22Rv1 (cell line): ENCODE data around the gene CREB3L4.

ENCODE experiments used
- H3K27ac ChIP-seq: fragments of 450-650 bp; 2 replicates; pipeline ENCODE4 v1.5.1; 2017
- ZFX ChIP-seq: fragments of 450-650 bp; IDR thresholded peaks from 2 replicates; pipeline ENCODE4 v1.6.1; 2017; ENCODE audit warnings: antibody characterized with exemption, borderline replicate concordance
- TF ChIP-seq, protein P1 (sequence below): fragments of 450-650 bp; IDR thresholded peaks from 2 replicates; pipeline ENCODE4 v1.5.1; 2017; ENCODE audit warnings: mild to moderate bottlenecking

CREB3L4 gene

DNA sequence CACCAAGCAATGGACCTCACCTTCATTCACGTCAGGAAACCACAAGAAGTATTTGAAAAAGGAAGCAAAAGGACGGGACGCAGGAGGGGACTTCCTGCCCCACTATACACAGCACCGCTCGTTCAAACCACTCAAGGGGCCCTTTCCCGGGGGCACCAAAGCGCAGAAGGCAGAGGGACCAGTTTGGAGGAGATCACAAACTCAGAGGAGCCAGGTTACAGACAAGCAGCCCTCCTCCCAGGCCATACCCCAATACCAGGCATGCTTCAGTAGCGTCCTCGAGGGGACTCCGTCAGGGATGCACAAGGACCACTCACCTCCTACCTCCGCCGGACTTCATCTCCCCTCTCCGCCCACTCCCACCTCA is 10.0 kb upstream of the CREB3L4 start:
- TF ChIP-seq, protein P1, sequence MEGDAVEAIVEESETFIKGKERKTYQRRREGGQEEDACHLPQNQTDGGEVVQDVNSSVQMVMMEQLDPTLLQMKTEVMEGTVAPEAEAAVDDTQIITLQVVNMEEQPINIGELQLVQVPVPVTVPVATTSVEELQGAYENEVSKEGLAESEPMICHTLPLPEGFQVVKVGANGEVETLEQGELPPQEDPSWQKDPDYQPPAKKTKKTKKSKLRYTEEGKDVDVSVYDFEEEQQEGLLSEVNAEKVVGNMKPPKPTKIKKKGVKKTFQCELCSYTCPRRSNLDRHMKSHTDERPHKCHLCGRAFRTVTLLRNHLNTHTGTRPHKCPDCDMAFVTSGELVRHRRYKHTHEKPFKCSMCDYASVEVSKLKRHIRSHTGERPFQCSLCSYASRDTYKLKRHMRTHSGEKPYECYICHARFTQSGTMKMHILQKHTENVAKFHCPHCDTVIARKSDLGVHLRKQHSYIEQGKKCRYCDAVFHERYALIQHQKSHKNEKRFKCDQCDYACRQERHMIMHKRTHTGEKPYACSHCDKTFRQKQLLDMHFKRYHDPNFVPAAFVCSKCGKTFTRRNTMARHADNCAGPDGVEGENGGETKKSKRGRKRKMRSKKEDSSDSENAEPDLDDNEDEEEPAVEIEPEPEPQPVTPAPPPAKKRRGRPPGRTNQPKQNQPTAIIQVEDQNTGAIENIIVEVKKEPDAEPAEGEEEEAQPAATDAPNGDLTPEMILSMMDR = no peak
- TF ChIP-seq ZFX = no peak
- peak overlapping the region; percentile 100 for H3K27ac ChIP-seq

DNA sequence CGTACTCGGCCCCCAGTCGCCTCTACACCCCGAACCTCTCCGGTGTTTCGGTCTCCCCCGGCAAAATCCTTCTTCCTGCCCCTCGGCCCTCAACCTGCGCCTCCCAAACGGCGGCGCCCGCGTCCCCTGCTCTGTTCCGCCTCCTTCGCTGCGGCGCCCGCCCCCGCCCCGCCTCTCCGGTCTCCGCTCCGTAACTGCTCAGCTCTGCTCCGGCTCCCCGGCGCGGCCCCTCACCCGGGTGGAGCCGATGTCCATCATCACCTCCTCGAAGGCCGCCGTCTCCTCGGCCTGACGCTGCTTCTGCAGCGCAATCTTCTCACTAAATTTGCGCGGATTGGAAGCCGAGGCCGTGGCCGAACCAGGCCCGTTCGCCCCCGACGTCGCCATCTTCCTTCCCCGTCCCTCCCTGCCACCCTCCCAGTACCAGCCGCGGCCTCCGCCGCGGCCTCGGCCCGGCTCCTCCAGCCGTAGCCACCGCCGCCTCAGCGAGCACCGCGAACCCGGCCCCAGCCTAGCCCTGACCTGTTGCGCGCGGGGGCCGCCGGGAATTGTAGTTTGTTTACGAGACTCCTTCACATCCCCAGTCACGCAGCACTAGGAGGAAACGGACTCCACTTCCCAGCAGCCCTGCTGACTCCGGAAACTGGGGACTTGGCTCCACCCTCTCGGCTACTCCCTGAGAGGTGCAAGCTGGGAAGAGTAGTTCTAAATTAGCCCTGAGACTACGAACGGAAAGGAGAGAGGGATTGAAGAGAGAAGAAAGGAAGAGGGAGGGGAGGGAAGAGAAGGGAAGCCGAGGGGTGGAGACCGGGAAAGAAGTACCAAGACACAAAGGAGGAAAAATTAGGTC is 9.4 kb upstream of the CREB3L4 start, which contains the start of gene CRTC2:
Gene CRTC2 (minus strand): TSS at position 502 of the 850 bp plus-strand sequence. CDS start 115 bp downstream, at position 387.
- H3K27ac ChIP-seq = peak within 1 kb of the TSS; percentile 100
- TF ChIP-seq, protein P1 = peak; percentile 30
- no peak for TF ChIP-seq ZFX

DNA sequence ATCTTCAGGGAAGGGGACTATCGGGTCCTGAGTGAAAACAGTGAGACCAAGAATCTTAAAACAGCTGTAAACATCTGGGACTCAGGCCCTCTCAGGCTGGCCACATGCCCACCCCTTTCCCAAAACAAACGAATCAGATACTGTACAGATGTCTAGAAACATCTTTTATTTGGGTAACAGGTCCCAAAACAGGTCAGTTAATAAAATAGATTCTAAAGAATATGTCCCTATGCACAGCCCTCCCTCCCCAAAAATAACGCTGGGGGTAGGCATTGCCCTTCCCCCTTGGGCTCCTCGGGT is 8.8 kb upstream of the CREB3L4 start:
- peak overlapping the region; percentile 100 for H3K27ac ChIP-seq

DNA sequence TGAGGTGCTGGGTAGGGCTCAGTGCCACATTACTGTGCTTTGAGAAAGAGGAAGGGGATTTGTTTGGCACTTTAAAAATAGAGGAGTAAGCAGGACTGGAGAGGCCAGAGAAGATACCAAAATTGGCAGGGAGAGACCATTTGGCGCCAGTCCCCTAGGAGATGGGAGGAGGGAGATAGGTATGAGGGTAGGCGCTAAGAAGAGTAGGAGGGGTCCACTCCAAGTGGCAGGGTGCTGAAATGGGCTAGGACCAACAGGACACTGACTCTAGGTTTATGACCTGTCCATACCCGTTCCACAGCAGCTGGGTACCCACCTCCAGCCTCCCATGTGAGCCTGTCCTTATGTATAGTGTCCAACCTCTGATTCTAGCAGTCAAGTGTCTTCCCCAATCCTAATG is 8.2 kb upstream of the CREB3L4 start:
- peak overlapping the region; percentile 100 for H3K27ac ChIP-seq
- TF ChIP-seq ZFX = no peak
- TF ChIP-seq, protein P1 = no peak

More for the DNA sequence above, 8.8 kb upstream of the CREB3L4 start:
- TF ChIP-seq, protein P1 = no peak
- no peak for TF ChIP-seq ZFX

DNA sequence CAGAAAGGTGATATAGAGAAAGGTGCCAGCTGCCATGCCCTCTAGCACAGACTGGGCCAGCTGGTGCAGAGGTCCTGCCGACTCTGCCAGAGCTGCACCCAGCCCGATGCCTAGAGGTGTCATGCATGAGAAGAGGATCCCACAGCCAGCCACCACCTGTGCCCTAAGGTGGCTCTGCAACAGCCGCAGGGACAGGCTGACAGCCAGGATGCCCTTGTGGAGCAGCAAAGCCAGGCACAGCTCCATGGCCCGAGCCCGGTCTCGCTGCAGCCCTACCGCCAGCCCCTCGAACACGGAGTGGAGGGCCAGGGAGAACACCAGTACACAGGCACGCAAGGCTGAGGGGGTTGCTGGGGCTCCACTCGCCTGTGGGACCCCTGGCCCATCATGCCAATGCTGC is 7.5 kb upstream of the CREB3L4 start:
- H3K27ac ChIP-seq = peak overlapping the region; percentile 100
- TF ChIP-seq ZFX = no peak
- TF ChIP-seq, protein P1 = no peak

DNA sequence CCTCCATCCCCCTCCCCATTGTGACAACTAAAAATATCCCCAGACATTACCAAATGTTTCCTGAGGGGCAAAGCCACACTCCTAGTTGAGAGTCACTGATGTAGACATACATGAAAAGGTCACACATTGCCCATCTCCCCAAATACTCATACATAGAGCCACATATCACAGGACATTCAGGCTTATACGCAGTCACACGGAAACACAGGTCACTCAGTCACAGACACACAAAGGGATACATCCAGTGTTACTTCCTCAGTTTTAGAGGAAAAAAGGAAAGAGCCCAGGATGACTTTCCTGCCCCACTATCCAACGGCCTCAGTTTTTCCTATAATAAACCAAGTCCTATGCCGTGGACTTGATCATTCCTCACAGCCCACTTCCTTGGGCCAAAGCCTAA is 6.3 kb upstream of the CREB3L4 start:
- TF ChIP-seq ZFX = no peak
- TF ChIP-seq, protein P1 = no peak
- H3K27ac ChIP-seq = peak overlapping the region; percentile 100
